DOHH2 (cell line): ENCODE results near the gene CTNNA2.

Source experiments
- H3F3A ChIP-seq: fragments of 200-600 bp; sonication (generic), shearing (Covaris generic); 2 replicates; pipeline ENCODE4 v1.6.0; 2016; ENCODE audit warnings: antibody characterized with exemption, mild to moderate bottlenecking; ENCODE audit not compliant: control insufficient read depth, insufficient read depth
- H3K27ac ChIP-seq: fragments of 200-600 bp; sonication (generic); 2 replicates; pipeline ENCODE4 v1.5.1; 2014; ENCODE audit warnings: low read depth, mild to moderate bottlenecking, low read length, moderate library complexity
- H3K27me3 ChIP-seq: fragments of 200-600 bp; sonication (generic); 2 replicates; pipeline ENCODE4 v1.6.1; 2014; ENCODE audit warnings: mild to moderate bottlenecking, low read length, mixed read lengths; ENCODE audit not compliant: control insufficient read depth
- H3K36me3 ChIP-seq: fragments of 200-600 bp; sonication (generic); 2 replicates; pipeline ENCODE4 v1.6.1; 2014; ENCODE audit warnings: mild to moderate bottlenecking, low read length, moderate library complexity, mixed read lengths; ENCODE audit not compliant: control insufficient read depth
- H3K4me1 ChIP-seq: fragments of 200-600 bp; sonication (generic); 2 replicates; pipeline ENCODE4 v1.6.1; 2014; ENCODE audit warnings: mild to moderate bottlenecking, low read length, mixed read lengths; ENCODE audit not compliant: control insufficient read depth
- H3K4me2 ChIP-seq: fragments of 200-600 bp; sonication (generic); 2 replicates; pipeline ENCODE4 v1.6.0; 2014; ENCODE audit warnings: mild to moderate bottlenecking, low read length, moderate library complexity
- H3K4me3 ChIP-seq: fragments of 200-600 bp; sonication (generic); 2 replicates; pipeline ENCODE4 v1.5.1; 2014; ENCODE audit warnings: mild to moderate bottlenecking, low read length, mixed read lengths
- H3K79me2 ChIP-seq: fragments of 200-600 bp; sonication (generic); 2 replicates; pipeline ENCODE4 v1.6.1; 2014; ENCODE audit warnings: mild to moderate bottlenecking, low read length, mixed read lengths; ENCODE audit not compliant: control insufficient read depth
- H3K9me2 ChIP-seq: fragments of 200-600 bp; sonication (generic); replicated peaks from 2 replicates; pipeline ENCODE4 v1.6.1; 2014; ENCODE audit warnings: mild to moderate bottlenecking, low read length, mixed read lengths; ENCODE audit not compliant: control insufficient read depth
- H3K9me3 ChIP-seq: fragments of 200-600 bp; sonication (generic); 2 replicates; pipeline ENCODE4 v1.6.1; 2014; ENCODE audit warnings: antibody characterized with exemption, low read length, mixed read lengths; ENCODE audit not compliant: control insufficient read depth, insufficient read depth
- H4K20me1 ChIP-seq: fragments of 200-600 bp; sonication (generic); 2 replicates; pipeline ENCODE4 v1.6.0; 2014; ENCODE audit warnings: low read depth, mild to moderate bottlenecking, antibody characterized with exemption, low read length, moderate library complexity; ENCODE audit not compliant: control insufficient read depth, insufficient read depth
- CTCF ChIP-seq: fragments of 200-600 bp; sonication (generic); IDR thresholded peaks from one replicate; pipeline ENCODE4 v1.5.1; 2014; ENCODE audit warnings: antibody characterized with exemption, mild to moderate bottlenecking, low read depth, low read length; ENCODE audit not compliant: poor library complexity, severe bottlenecking
- EZH2phosphoT487 ChIP-seq: fragments of 200-600 bp; sonication (generic); IDR thresholded peaks from 2 replicates; pipeline ENCODE4 v1.6.1; 2017; ENCODE audit warnings: borderline replicate concordance, mild to moderate bottlenecking, antibody characterized with exemption, low read length, moderate library complexity, mixed read lengths

CTNNA2 gene

GRCh38 chr2:80670763-80671162 is 1157.9 kb downstream of the CTNNA2 start:
- H3K9me3 ChIP-seq: no peaks in the 10 kb centered on the region
- TF ChIP-seq EZH2phosphoT487: no peak
- no peak for TF ChIP-seq CTCF
- no peak overlapping the region for H3K4me2 ChIP-seq
- H3F3A ChIP-seq: no peaks in the 10 kb centered on the region
- H3K27ac ChIP-seq: no peak overlapping the region
- no peak overlapping the region for H3K4me3 ChIP-seq
- H3K4me1 ChIP-seq: no peaks in the 10 kb centered on the region
- no peaks in the 10 kb centered on the region for H4K20me1 ChIP-seq
- H3K36me3 ChIP-seq: no peaks in the 10 kb centered on the region
- no peaks in the 10 kb centered on the region for H3K79me2 ChIP-seq
- no peaks in the 10 kb centered on the region for H3K27me3 ChIP-seq
- no peaks in the 10 kb centered on the region for H3K9me2 ChIP-seq

DNA sequence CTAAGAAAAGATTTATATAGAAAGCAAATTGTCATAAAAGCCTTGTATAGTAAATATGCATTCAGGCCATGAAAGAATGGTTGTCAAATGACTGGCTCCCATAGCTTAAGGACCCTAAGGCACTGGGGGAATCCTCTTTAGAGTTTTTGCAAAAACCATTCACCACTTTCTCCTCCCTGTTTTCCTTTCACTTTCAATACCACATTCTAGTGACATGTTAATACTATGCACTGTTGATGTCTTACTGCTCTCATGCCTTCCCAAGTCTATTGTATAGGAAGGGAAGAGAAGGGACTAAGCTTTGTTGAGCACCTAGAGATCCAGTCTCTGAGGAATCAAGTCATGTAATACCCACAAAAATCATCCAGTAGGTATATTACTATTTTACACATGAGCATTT is 1174.7 kb downstream of the CTNNA2 start:
- no peak overlapping the region for H3K4me3 ChIP-seq
- H3K9me3 ChIP-seq: no peaks in the 10 kb centered on the region
- H3K4me1 ChIP-seq: no peaks in the 10 kb centered on the region
- H3K36me3 ChIP-seq: no peaks in the 10 kb centered on the region
- H3K27ac ChIP-seq: no peak overlapping the region
- H4K20me1 ChIP-seq: no peaks in the 10 kb centered on the region
- H3K79me2 ChIP-seq: no peaks in the 10 kb centered on the region
- H3K9me2 ChIP-seq: no peaks in the 10 kb centered on the region
- no peaks in the 10 kb centered on the region for H3F3A ChIP-seq
- no peak overlapping the region for H3K4me2 ChIP-seq
- no peaks in the 10 kb centered on the region for H3K27me3 ChIP-seq
- TF ChIP-seq EZH2phosphoT487 (no peak), CTCF (no peak)

GRCh38 chr2:80689106-80689505 is 1176.3 kb downstream of the CTNNA2 start:
- H3F3A ChIP-seq: no peaks in the 10 kb centered on the region
- H3K4me2 ChIP-seq: no peak overlapping the region
- no peaks in the 10 kb centered on the region for H3K36me3 ChIP-seq
- no peak for TF ChIP-seq CTCF
- TF ChIP-seq EZH2phosphoT487: no peak
- H3K4me1 ChIP-seq: no peaks in the 10 kb centered on the region
- H3K27ac ChIP-seq: no peak overlapping the region
- no peaks in the 10 kb centered on the region for H4K20me1 ChIP-seq
- H3K79me2 ChIP-seq: no peaks in the 10 kb centered on the region
- H3K9me3 ChIP-seq: no peaks in the 10 kb centered on the region
- no peaks in the 10 kb centered on the region for H3K9me2 ChIP-seq
- H3K4me3 ChIP-seq: no peak overlapping the region
- no peaks in the 10 kb centered on the region for H3K27me3 ChIP-seq
